BLaER1 (cell line): ENCODE data around the gene CRNKL1.
A peak's percentile ranks its signal among the peaks of the same experiment; 100 is the strongest.

Experiments
- H3K27ac ChIP-seq: shearing (Covaris generic); formaldehyde crosslinking; 2 replicates; pipeline ENCODE4 v1.8.1; 2022
- H3K27me3 ChIP-seq: shearing (Covaris generic); formaldehyde crosslinking; 2 replicates; pipeline ENCODE4 v1.8.1; 2022
- H3K36me3 ChIP-seq: shearing (Covaris generic); formaldehyde crosslinking; 2 replicates; pipeline ENCODE4 v1.8.1; 2022
- H3K4me1 ChIP-seq: shearing (Covaris generic); formaldehyde crosslinking; 2 replicates; pipeline ENCODE4 v1.8.1; 2022
- H3K4me2 ChIP-seq: shearing (Covaris generic); formaldehyde crosslinking; 2 replicates; pipeline ENCODE4 v1.8.1; 2022
- H3K4me3 ChIP-seq: shearing (Covaris generic); formaldehyde crosslinking; 2 replicates; pipeline ENCODE4 v1.8.1; 2022
- H3K9ac ChIP-seq: shearing (Covaris generic); formaldehyde crosslinking; 2 replicates; pipeline ENCODE4 v1.8.1; 2022
- H3K9me3 ChIP-seq: shearing (Covaris generic); formaldehyde crosslinking; 2 replicates; pipeline ENCODE4 v1.8.1; 2022
- H4K20me1 ChIP-seq: shearing (Covaris generic); formaldehyde crosslinking; 2 replicates; pipeline ENCODE4 v1.8.1; 2022
- Cebpa-rat ChIP-seq: shearing (Covaris generic); IDR thresholded peaks from 2 replicates; pipeline ENCODE4 v1.8.1; 2022

CRNKL1 gene

GRCh38 chr20:19998990-19999705 lies 53.1 kb downstream of the CRNKL1 start:
- no peaks in the 10 kb centered on the region for H3K9me3 ChIP-seq
- peaks cover 8% of the 10 kb centered on the region; the same call in 1 of the 2 replicates for H3K36me3 ChIP-seq
- H3K27me3 ChIP-seq, result no peaks in the 10 kb centered on the region
- no peak overlapping the region for H3K27ac ChIP-seq
- no peaks in the 10 kb centered on the region for H4K20me1 ChIP-seq
- H3K4me3 ChIP-seq, result no peak overlapping the region
- H3K4me1 ChIP-seq, result peaks cover 90% of the 10 kb centered on the region
- H3K4me2 ChIP-seq, result peak overlapping the region; percentile 3
- TF ChIP-seq Cebpa-rat, result no peak
- H3K9ac ChIP-seq, result no peak overlapping the region

DNA sequence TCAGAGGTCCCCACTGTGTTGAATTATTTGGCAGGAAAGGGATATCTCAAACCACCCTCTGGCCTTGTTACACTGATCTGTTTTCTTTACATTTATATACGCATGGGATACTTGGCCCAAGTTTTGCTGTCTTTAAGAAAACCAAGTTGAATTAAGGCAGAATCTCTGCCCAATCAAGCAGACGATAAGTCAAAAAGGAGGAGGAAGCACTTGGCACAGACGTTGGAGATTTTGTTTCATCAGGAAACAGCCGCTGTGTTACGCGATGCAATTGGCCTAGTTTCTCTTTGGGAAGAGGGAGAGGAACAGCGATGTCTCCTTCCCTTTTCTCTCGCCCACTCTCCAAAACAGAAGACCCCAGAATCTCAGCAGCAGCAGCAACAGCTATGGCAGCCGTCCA lies 55.3 kb downstream of the CRNKL1 start:
- Histone ChIP-seq H3K4me3 (peak overlapping the region; percentile 34; the same call in 1 of the 2 replicates), H3K4me2 (peak overlapping the region; percentile 91), H4K20me1 (no peaks in the 10 kb centered on the region), H3K9ac (peak overlapping the region; percentile 44; the same call in 1 of the 2 replicates), H3K27ac (peak overlapping the region; percentile 60), H3K36me3 (peaks cover 11% of the 10 kb centered on the region; the same call in 1 of the 2 replicates), H3K4me1 (peaks cover 83% of the 10 kb centered on the region), H3K9me3 (no peaks in the 10 kb centered on the region), H3K27me3 (no peaks in the 10 kb centered on the region)
- TF ChIP-seq Cebpa-rat, result no peak

DNA sequence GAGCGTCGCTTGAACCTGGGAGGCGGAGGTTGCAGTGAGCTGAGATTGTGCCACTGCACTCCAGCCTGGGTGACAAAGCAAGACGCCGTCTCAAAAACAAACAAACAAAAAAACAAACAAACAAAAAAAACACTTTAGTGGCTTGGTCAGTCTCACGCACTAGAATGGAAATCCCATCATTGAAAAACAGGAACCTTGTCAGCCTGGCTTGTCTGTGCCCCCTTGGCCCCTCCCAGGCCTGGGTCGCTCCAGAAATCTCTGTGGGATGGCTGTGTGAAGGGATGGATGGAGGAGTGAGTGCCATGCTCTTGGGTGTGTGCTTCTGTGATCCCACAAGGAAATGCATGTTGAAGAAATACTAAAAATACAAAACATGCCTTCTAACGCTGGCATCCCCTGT lies 56.0 kb downstream of the CRNKL1 start:
- TF ChIP-seq Cebpa-rat, result no peak
- 0 out of 2 replicates have a peak overlapping the region, but pooled peaks have one; percentile 44 for H3K9ac ChIP-seq
- peaks cover 88% of the 10 kb centered on the region for H3K4me1 ChIP-seq
- H3K27me3 ChIP-seq, result no peaks in the 10 kb centered on the region
- no peaks in the 10 kb centered on the region for H3K9me3 ChIP-seq
- no peaks in the 10 kb centered on the region for H4K20me1 ChIP-seq
- peaks cover 11% of the 10 kb centered on the region; the same call in 1 of the 2 replicates for H3K36me3 ChIP-seq
- H3K27ac ChIP-seq, result peak overlapping the region; percentile 60; the same call in 1 of the 2 replicates
- H3K4me2 ChIP-seq, result peak overlapping the region; percentile 91
- peak overlapping the region; percentile 34; the same call in 1 of the 2 replicates for H3K4me3 ChIP-seq

GRCh38 chr20:19995220-19995863 lies 56.9 kb downstream of the CRNKL1 start:
- Histone ChIP-seq H3K4me2 (peak overlapping the region; percentile 91), H4K20me1 (no peaks in the 10 kb centered on the region), H3K4me3 (no peak overlapping the region), H3K27ac (no peak overlapping the region), H3K9ac (no peak overlapping the region), H3K4me1 (peaks cover 87% of the 10 kb centered on the region), H3K27me3 (no peaks in the 10 kb centered on the region), H3K9me3 (no peaks in the 10 kb centered on the region), H3K36me3 (peaks cover 4% of the 10 kb centered on the region; the same call in 1 of the 2 replicates)
- no peak for TF ChIP-seq Cebpa-rat

- no peaks in the 10 kb centered on the region for H3K9me3 ChIP-seq
- H3K4me2 ChIP-seq, result peak overlapping the region; percentile 61
- no peaks in the 10 kb centered on the region for H4K20me1 ChIP-seq
- H3K27ac ChIP-seq, result peak overlapping the region; percentile 52
- no peak overlapping the region for H3K4me3 ChIP-seq
- peaks cover 10% of the 10 kb centered on the region; the same call in 1 of the 2 replicates for H3K36me3 ChIP-seq
- no peak for TF ChIP-seq Cebpa-rat
- H3K4me1 ChIP-seq, result peaks cover 75% of the 10 kb centered on the region
- H3K27me3 ChIP-seq, result no peaks in the 10 kb centered on the region
- peak overlapping the region; percentile 35; the same call in 1 of the 2 replicates for H3K9ac ChIP-seq
Measured at GRCh38 chr20:19993958-19994669, 58.2 kb downstream of the CRNKL1 start.

GRCh38 chr20:19992996-19993908 lies 59.0 kb downstream of the CRNKL1 start:
- no peak overlapping the region; the same call in 1 of the 2 replicates for H3K9ac ChIP-seq
- no peak for TF ChIP-seq Cebpa-rat
- H3K27ac ChIP-seq, result no peak overlapping the region
- H3K4me1 ChIP-seq, result peaks cover 66% of the 10 kb centered on the region
- H3K4me3 ChIP-seq, result no peak overlapping the region
- no peaks in the 10 kb centered on the region for H3K9me3 ChIP-seq
- peak overlapping the region; percentile 61 for H3K4me2 ChIP-seq
- H4K20me1 ChIP-seq, result no peaks in the 10 kb centered on the region
- peaks cover 10% of the 10 kb centered on the region; the same call in 1 of the 2 replicates for H3K36me3 ChIP-seq
- no peaks in the 10 kb centered on the region for H3K27me3 ChIP-seq

DNA sequence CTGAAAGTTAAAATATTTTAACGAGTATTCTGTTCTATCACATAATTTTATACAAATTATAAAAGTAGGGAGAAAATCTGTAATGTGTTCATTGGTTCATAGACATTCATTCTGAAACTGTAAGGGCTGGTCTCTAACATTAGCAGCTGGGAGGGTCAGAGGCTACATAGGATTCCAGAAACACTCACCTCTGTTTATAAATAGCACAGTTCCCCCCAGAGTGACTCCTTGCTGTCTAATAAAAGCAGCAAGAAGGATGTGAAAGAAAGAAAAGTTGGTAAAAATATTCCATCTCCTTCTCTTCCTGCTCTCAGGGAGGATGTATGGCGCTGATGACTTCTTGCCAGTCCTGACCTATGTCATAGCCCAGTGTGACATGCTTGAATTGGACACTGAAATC lies 60.4 kb downstream of the CRNKL1 start:
- H3K27me3 ChIP-seq, result no peaks in the 10 kb centered on the region
- no peaks in the 10 kb centered on the region for H4K20me1 ChIP-seq
- no peak overlapping the region for H3K9ac ChIP-seq
- no peaks in the 10 kb centered on the region for H3K9me3 ChIP-seq
- peaks cover 10% of the 10 kb centered on the region; the same call in 1 of the 2 replicates for H3K36me3 ChIP-seq
- H3K4me3 ChIP-seq, result no peak overlapping the region
- TF ChIP-seq Cebpa-rat, result no peak
- peaks cover 52% of the 10 kb centered on the region for H3K4me1 ChIP-seq
- H3K4me2 ChIP-seq, result peak overlapping the region; percentile 46
- H3K27ac ChIP-seq, result no peak overlapping the region

GRCh38 chr20:19991308-19991707 lies 61.0 kb downstream of the CRNKL1 start:
- Histone ChIP-seq H3K27me3 (no peaks in the 10 kb centered on the region), H3K4me2 (peak overlapping the region; percentile 46), H4K20me1 (no peaks in the 10 kb centered on the region), H3K9ac (no peak overlapping the region), H3K9me3 (no peaks in the 10 kb centered on the region), H3K4me1 (peaks cover 47% of the 10 kb centered on the region), H3K27ac (no peak overlapping the region), H3K4me3 (no peak overlapping the region), H3K36me3 (peaks cover 10% of the 10 kb centered on the region; the same call in 1 of the 2 replicates)
- TF ChIP-seq Cebpa-rat, result no peak

DNA sequence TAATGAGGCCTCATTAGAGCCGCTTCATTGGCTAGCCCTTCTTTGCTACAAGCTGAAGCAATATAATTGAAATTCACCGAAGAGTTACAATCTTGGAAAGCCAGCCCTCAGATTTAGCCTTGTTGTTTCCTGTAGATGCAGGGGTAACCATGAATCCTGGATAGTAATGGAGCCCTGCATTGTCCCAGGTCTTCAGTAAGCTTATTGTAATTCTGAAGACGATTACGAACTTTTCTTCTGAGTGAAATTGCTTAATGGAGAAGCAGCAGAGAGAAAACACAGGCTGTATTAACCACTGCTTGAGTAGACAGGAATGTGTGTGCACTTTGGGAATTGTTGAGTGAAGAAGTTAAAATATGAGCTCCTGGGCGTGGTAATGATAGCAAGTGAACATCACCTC lies 61.4 kb downstream of the CRNKL1 start:
- Histone ChIP-seq H3K9me3 (no peaks in the 10 kb centered on the region), H3K27me3 (no peaks in the 10 kb centered on the region), H3K27ac (no peak overlapping the region), H3K4me3 (no peak overlapping the region), H3K4me2 (peak overlapping the region; percentile 46), H4K20me1 (no peaks in the 10 kb centered on the region), H3K4me1 (peaks cover 42% of the 10 kb centered on the region), H3K9ac (no peak overlapping the region), H3K36me3 (peaks cover 10% of the 10 kb centered on the region; the same call in 1 of the 2 replicates)
- no peak for TF ChIP-seq Cebpa-rat
